Neural progenitor cell (in vitro differentiated cells): ENCODE measurements around the gene MPC1.

Experiments used
- CTCF ChIP-seq: fragments of 200-600 bp; sonication (generic); IDR thresholded peaks from 2 replicates; pipeline ENCODE4 v1.5.1; 2017; ENCODE audit warnings: antibody characterized with exemption, mild to moderate bottlenecking
- EZH2 ChIP-seq: fragments of 200-600 bp; sonication (generic); IDR thresholded peaks from 2 replicates; pipeline ENCODE4 v1.6.1; 2017; ENCODE audit warnings: antibody characterized with exemption, mild to moderate bottlenecking, moderate library complexity

- TF ChIP-seq CTCF = no peak
- TF ChIP-seq EZH2 = no peak
These were observed 29.6 kb upstream of the MPC1 start for GRCh38 chr6:166412156-166412910.
